ENCODE data around the gene CHMP6.

Gene CHMP6

GRCh38 chr17:80992077-80992947, 671 bp downstream of the CHMP6 start:
- DNase-seq (ENCODE audit: low read depth) = no peak

- no peak for DNase-seq (ENCODE audit: low read depth)
Measured at GRCh38 chr17:80992948-80993624, 1.4 kb downstream of the CHMP6 start.

GRCh38 chr17:80995131-80995530, 3.5 kb downstream of the CHMP6 start:
- DNase-seq (ENCODE audit: low read depth) = no peak

GRCh38 chr17:80996422-80997305, 5.0 kb downstream of the CHMP6 start:
- no peak for DNase-seq (ENCODE audit: low read depth)

GRCh38 chr17:80997424-80998117, 5.9 kb downstream of the CHMP6 start:
- DNase-seq (ENCODE audit: low read depth) = no peak

GRCh38 chr17:80998118-80998747, 6.6 kb downstream of the CHMP6 start:
- no peak for DNase-seq (ENCODE audit: low read depth)

GRCh38 chr17:80998748-80999535, 7.3 kb downstream of the CHMP6 start:
- DNase-seq (ENCODE audit: low read depth) = no peak

- no peak for DNase-seq (ENCODE audit: low read depth)
Measured at GRCh38 chr17:80999536-81000333, 8.1 kb downstream of the CHMP6 start.

- DNase-seq (ENCODE audit: low read depth) = no peak
Measured at GRCh38 chr17:81000334-81000630, 8.6 kb downstream of the CHMP6 start.

GRCh38 chr17:81000631-81001357, 9.2 kb downstream of the CHMP6 start:
- no peak for DNase-seq (ENCODE audit: low read depth)

- no peak for DNase-seq (ENCODE audit: low read depth)
Measured at GRCh38 chr17:81002013-81002384, 10.4 kb downstream of the CHMP6 start.

- DNase-seq (ENCODE audit: low read depth) = no peak
Measured at GRCh38 chr17:81002409-81003361, 11.0 kb downstream of the CHMP6 start.

GRCh38 chr17:81003711-81004475, 12.3 kb downstream of the CHMP6 start:
- no peak for DNase-seq (ENCODE audit: low read depth)

GRCh38 chr17:81006891-81007290, 15.2 kb downstream of the CHMP6 start:
- no peak for DNase-seq (ENCODE audit: low read depth)

- no peak for DNase-seq (ENCODE audit: low read depth)
Measured at GRCh38 chr17:81008140-81008539, 16.5 kb downstream of the CHMP6 start.

- DNase-seq (ENCODE audit: low read depth) = no peak
Measured at GRCh38 chr17:81009136-81009535, 17.5 kb downstream of the CHMP6 start.

GRCh38 chr17:81010935-81011334, 19.3 kb downstream of the CHMP6 start:
- DNase-seq (ENCODE audit: low read depth) = no peak
